Measurements from ENCODE around the gene PPP1R16B.

GRCh38 chr20:38834868-38835267 is 29.4 kb downstream of the PPP1R16B start:
- TF ChIP-seq POLR2A (IDR thresholded peaks at IDR 0.05) (no peak), CTCF (IDR thresholded peaks at IDR 0.05) (no peak)
